Ovary (tissue), 3 donors: ENCODE data around the gene SETBP1.

Source experiments
- CTCF ChIP-seq, 3 donors: fragments of 450-650 bp in 2 of 3; fragments of 200-600 bp in 1 of 3; IDR thresholded peaks; one replicate each; pipeline versions ENCODE4 v1.5.1 to v1.8.0; 2016 to 2022; ENCODE audit warnings: antibody characterized with exemption in 3 of 3, mild to moderate bottlenecking in 1 of 3
- EP300 ChIP-seq: sonication (generic); formaldehyde crosslinking; IDR thresholded peaks from one replicate; pipeline ENCODE4 v1.6.1; 2017; ENCODE audit warnings: antibody characterized with exemption
- POLR2A ChIP-seq: fragments of 450-650 bp; IDR thresholded peaks from one replicate; pipeline ENCODE4 v1.6.1; 2017; ENCODE audit warnings: antibody characterized with exemption, mild to moderate bottlenecking, moderate library complexity
- donor health status: DM: no; HTN: no; CAD: no.

GRCh38 chr18:44866103-44866502 lies 185.4 kb downstream of the SETBP1 start:
- TF ChIP-seq CTCF (IDR thresholded peaks at IDR 0.05) (no peak), POLR2A (no peak), EP300 (no peak)
